Cortex of kidney (tissue), 1 donor: ENCODE results near the gene BECN2.

Experiments
- DNase-seq: peaks from one replicate; lab custom pipeline; 2025; lab: John Stamatoyannopoulos, UW

BECN2 gene

GRCh38 chr1:241957692-241958494, at the start of gene BECN2:
BECN2 (plus strand) TSS chr1:241957767; CDS start chr1:241957767, 0 bp downstream.
- DNase-seq = no peak

- no peak for DNase-seq
Observed at GRCh38 chr1:241916196-241916595, 41.4 kb upstream of the BECN2 start.

GRCh38 chr1:241917487-241917886, 40.1 kb upstream of the BECN2 start:
- DNase-seq = no peak

- no peak for DNase-seq
Observed at GRCh38 chr1:241918879-241919278, 38.7 kb upstream of the BECN2 start.

- DNase-seq = no peak
Observed at GRCh38 chr1:241924080-241924808, 33.3 kb upstream of the BECN2 start.

GRCh38 chr1:241926141-241926540, 31.4 kb upstream of the BECN2 start:
- no peak for DNase-seq

- no peak for DNase-seq
Observed at GRCh38 chr1:241927321-241927720, 30.2 kb upstream of the BECN2 start.

GRCh38 chr1:241932845-241933244, 24.7 kb upstream of the BECN2 start:
- DNase-seq = no peak

- DNase-seq = no peak
Observed at GRCh38 chr1:241934201-241934848, 23.2 kb upstream of the BECN2 start.

- no peak for DNase-seq
Observed at GRCh38 chr1:241934866-241935265, 22.7 kb upstream of the BECN2 start.

GRCh38 chr1:241939798-241940197, 17.8 kb upstream of the BECN2 start:
- no peak for DNase-seq

- DNase-seq = no peak
Observed at GRCh38 chr1:241942738-241943137, 14.8 kb upstream of the BECN2 start.

GRCh38 chr1:241944300-241944699, 13.3 kb upstream of the BECN2 start:
- DNase-seq = no peak

- DNase-seq = no peak
Observed at GRCh38 chr1:241947354-241947753, 10.2 kb upstream of the BECN2 start.

GRCh38 chr1:241950390-241950789, 7.2 kb upstream of the BECN2 start:
- DNase-seq = no peak

- no peak for DNase-seq
Observed at GRCh38 chr1:241962153-241962552, 4.6 kb downstream of the BECN2 start.

- DNase-seq = no peak
Observed at GRCh38 chr1:241963722-241964121, 6.2 kb downstream of the BECN2 start.

GRCh38 chr1:241964550-241965282, 7.1 kb downstream of the BECN2 start:
- DNase-seq = no peak

GRCh38 chr1:241968611-241969010, 11.0 kb downstream of the BECN2 start:
- no peak for DNase-seq

- DNase-seq = no peak
Observed at GRCh38 chr1:241972703-241973369, 15.3 kb downstream of the BECN2 start.

- no peak for DNase-seq
Observed at GRCh38 chr1:241976229-241976628, 18.7 kb downstream of the BECN2 start.

GRCh38 chr1:241979071-241979470, 21.5 kb downstream of the BECN2 start:
- no peak for DNase-seq
